ENCODE data around the gene RPL3. TPM values are rescaled to one million over a fixed set of nuclear protein-coding genes. Genes with fewer than 3 reads are reported as not detected.

The RPL3 gene
- total and polyA plus RNA-seq, 2 donors, result 1,908 to 4,002 TPM

DNA sequence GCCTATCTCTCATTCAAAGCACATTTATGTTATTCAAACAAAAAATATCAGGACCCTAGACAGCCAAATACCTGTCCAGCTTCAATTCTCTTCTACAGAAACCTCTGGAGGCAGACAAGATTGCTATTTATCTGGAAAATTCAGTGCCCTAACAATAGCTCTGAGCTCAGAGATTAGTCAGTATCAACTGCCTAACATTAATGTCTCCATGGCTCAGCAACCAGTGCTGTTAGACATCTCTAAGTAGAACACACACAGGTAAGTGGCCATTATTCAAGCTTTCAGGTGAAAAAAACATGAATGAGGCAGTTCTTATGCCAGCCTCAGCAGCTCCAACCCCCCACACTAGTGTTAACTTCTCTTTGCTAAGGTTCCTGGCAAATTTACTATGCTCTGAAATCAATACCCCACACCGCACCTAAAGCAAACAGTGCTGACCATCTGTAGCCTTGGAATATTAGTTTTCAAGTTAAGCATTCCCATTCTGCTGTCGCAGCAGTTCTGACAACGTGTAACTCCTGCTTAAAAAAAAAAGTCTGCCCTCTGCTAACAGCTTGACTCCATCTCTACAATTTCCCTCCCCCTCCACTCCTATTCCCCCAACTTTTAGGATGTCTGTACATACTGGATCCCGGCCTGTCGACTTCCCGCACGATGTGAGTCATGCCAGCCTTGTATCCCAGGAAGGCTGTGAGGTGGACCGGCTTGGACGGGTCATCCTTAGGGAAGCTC is 1.5 kb downstream of the RPL3 start:
- 17% methylated on average over 9 of the region's 9 CpGs for WGBS
- DNase-seq (ENCODE audit: extremely low spot score), result no peak
- H3K27ac ChIP-seq (ENCODE audit: low read depth), result peak overlapping the region; percentile 7
- H3K4me1 ChIP-seq (ENCODE audit: insufficient read depth), result no peaks in the 10 kb centered on the region
- no peak overlapping the region for H3K4me3 ChIP-seq (ENCODE audit: low read depth, low read length)
- peaks cover 7% of the 10 kb centered on the region for H3K36me3 ChIP-seq (ENCODE audit: insufficient read depth)

DNA sequence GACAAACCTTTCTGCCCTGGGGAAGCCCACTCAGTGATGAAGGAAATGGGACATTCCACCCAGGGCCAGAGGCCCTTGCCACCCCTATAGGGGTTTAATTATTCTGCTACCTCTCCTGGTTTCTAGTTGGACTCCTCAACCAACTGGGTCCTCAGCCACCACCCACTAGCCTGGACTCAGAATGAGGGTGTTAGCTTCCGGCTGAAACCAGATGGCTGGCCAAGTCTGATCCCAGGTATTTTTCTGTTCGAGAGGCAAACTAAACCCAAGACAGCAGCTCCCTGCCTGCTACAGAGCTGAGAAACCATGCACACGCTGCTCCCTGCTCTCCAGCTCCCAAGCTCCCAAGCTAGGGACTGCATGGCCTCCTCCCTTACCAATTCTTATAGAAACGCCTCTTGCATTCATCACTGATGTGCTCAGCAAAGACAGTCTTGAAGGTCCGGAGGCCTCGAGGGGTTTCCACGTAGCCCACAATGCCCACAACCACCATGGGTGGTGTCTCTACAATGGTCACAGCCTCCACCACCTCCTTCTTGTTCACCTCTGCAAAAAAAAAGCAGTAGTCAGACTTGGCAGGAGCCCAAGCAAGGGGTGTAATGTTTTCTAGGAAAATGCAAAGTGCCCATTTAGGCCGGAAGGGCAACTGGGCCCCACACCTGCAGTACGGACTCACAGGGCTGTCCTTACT is 2.2 kb downstream of the RPL3 start:
- Histone ChIP-seq H3K36me3 (ENCODE audit: insufficient read depth) (peaks cover 7% of the 10 kb centered on the region), H3K4me3 (ENCODE audit: low read depth, low read length) (no peak overlapping the region), H3K4me1 (ENCODE audit: insufficient read depth) (no peaks in the 10 kb centered on the region), H3K27ac (ENCODE audit: low read depth) (no peak overlapping the region)
- 58% methylated on average over 9 of the region's 9 CpGs for WGBS
- DNase-seq (ENCODE audit: extremely low spot score), result no peak

DNA sequence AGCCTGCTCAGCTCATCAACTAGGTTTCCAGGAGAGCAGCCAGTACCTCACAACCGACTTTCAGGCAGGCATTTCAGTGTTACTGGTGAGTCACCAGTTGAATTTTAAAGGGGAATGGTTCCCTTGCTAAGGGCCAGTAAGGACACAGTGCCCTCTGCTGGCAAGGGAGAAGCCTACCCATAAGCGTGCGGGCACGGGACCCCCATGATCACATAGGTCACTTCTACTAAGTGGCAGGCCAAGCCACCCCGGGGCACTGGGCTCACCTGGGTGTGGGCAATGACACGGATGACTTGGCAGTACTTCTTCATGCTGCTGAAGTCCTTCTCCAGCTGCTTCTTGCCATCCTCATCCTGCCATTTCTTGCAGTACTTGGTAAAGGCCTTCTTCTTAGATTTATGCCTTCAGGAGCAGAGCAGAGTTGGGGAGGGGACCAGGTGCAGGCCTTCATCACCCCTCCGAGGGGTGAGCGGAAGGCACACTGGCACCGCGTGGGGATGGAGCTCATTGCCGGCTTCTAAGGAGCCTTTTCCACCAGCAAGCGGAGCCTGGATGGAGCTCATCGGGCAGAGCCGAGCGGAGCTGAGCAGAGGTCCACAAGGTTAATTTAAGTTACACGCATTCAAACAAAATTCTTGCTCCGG is 2.9 kb downstream of the RPL3 start:
- 51% methylated on average over 17 of the region's 17 CpGs for WGBS
- Histone ChIP-seq H3K27ac (ENCODE audit: low read depth) (no peak overlapping the region), H3K4me1 (ENCODE audit: insufficient read depth) (no peaks in the 10 kb centered on the region), H3K4me3 (ENCODE audit: low read depth, low read length) (no peak overlapping the region), H3K36me3 (ENCODE audit: insufficient read depth) (peaks cover 11% of the 10 kb centered on the region)
- DNase-seq (ENCODE audit: extremely low spot score), result no peak

DNA sequence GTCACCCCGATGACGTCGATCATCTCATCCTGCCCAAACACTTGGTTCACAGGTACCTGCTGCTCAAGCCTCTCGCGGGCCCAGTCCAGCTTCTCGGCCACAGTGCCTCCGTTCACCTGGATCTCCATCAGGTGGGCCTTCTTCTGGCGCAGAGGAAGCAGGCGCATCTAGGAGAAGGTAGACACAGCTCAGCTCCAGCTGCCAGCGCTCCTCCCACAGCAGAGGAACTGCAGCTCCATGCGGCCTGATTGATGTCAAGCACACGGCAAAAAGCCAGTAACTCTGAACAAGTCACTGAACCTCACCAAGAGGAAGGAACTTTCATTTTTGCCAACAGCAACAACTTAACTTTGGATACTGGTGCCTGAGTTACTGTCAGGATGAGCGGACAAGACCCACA is 4.0 kb downstream of the RPL3 start:
- Histone ChIP-seq H3K36me3 (ENCODE audit: insufficient read depth) (peaks cover 11% of the 10 kb centered on the region), H3K4me1 (ENCODE audit: insufficient read depth) (no peaks in the 10 kb centered on the region), H3K27ac (ENCODE audit: low read depth) (no peak overlapping the region), H3K4me3 (ENCODE audit: low read depth, low read length) (no peak overlapping the region)
- DNase-seq (ENCODE audit: extremely low spot score), result no peak
- WGBS, result 90% methylated on average over 13 of the region's 13 CpGs

DNA sequence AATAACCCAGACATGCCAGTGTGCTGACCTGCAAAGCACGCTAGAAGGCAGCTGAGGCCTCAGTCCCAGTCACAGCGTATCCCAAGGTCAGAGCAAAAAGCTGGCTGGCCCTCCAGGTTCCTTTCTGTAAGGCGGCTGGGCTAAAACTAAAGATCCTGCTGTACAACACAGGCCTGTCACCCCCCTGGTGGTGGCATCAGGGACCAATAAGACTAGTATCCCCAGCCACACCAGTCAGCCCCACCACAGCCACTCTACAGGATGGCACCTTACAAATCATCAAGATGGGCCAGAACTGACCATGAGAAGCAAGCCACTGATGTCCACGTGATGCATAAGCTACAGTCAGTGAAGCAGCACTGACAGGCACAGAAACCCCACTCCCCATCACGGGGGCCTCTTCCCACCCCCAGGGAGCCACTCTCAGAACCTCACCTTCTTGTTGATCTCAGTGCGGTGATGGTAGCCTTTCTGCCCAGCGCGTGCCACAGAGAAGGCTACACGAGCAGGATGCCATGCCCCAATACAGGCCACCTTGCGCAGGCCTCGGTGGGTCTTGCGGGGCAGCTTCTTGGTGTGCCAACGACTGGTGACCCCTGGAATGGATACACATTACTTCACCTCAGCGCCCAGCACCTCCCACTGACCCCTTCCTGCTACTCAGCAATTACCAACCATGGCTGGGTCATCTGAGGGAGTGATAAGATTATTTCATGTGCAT is 5.0 kb downstream of the RPL3 start:
- DNase-seq (ENCODE audit: extremely low spot score), result no peak
- Histone ChIP-seq H3K27ac (ENCODE audit: low read depth) (no peak overlapping the region), H3K36me3 (ENCODE audit: insufficient read depth) (peaks cover 11% of the 10 kb centered on the region), H3K4me3 (ENCODE audit: low read depth, low read length) (no peak overlapping the region), H3K4me1 (ENCODE audit: insufficient read depth) (no peaks in the 10 kb centered on the region)
- WGBS, result 88% methylated on average over 14 of the region's 14 CpGs

DNA sequence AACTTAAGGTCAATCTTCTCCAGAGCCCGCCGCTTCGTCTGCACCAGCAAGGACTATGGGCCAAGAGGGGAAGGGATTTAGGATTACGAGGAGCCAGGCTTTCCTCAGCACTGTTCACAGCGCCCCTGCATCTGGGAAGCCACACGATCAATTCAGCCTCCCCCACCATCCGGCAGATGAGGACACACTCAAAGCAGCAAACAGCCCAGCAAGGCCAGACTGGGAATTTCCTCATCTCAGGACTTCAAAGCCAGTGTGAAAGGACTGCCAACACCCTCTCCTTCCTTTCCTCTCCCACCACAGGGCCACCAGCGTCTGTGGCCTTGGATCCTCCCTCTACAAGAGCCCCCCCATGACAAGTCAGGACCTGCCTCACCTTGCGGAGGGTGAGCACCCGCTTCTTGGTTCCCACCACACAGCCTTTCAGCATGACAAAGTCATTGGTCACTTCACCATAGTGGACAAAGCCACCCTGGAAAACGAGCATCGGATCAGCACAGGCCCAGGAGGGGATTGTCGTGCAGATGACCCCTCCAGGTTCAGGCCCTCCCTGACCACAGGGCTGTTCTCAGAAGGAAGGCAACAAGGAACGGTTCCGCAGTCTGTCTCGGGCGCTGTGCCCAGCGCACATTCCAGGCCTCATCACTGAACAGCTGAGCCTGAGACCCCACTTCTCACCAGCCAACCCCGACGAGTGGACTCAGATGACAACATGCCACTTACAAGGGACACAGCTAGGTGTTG is 6.0 kb downstream of the RPL3 start:
- peaks cover 11% of the 10 kb centered on the region for H3K36me3 ChIP-seq (ENCODE audit: insufficient read depth)
- no peaks in the 10 kb centered on the region for H3K4me1 ChIP-seq (ENCODE audit: insufficient read depth)
- H3K4me3 ChIP-seq (ENCODE audit: low read depth, low read length), result no peak overlapping the region
- WGBS, result 80% methylated on average over 20 of the region's 20 CpGs
- no peak overlapping the region for H3K27ac ChIP-seq (ENCODE audit: low read depth)
- DNase-seq (ENCODE audit: extremely low spot score), result no peak

DNA sequence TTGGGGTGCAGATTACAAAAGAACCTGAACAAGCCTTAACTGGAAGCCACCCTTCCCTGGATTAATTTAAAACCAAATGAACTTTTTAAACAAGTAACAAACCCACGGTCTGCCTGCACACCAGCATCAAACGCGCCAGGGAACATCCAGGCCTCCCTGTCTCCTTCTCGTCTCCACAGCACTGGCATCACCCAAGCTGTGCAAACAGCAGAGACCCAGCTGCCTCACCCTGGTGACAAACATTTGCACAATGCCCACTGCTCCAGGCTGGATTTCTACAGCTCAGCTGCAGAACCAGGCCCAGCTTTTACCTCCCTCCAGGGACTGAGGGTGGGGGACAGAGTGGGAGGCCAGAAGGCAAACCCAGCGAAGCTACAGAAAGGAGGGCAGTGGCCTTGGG is 7.0 kb downstream of the RPL3 start:
- no peaks in the 10 kb centered on the region for H3K4me1 ChIP-seq (ENCODE audit: insufficient read depth)
- no peak for DNase-seq (ENCODE audit: extremely low spot score)
- H3K36me3 ChIP-seq (ENCODE audit: insufficient read depth), result peaks cover 11% of the 10 kb centered on the region
- H3K4me3 ChIP-seq (ENCODE audit: low read depth, low read length), result no peak overlapping the region
- no peak overlapping the region for H3K27ac ChIP-seq (ENCODE audit: low read depth)
- 81% methylated on average over 5 of the region's 5 CpGs for WGBS

DNA sequence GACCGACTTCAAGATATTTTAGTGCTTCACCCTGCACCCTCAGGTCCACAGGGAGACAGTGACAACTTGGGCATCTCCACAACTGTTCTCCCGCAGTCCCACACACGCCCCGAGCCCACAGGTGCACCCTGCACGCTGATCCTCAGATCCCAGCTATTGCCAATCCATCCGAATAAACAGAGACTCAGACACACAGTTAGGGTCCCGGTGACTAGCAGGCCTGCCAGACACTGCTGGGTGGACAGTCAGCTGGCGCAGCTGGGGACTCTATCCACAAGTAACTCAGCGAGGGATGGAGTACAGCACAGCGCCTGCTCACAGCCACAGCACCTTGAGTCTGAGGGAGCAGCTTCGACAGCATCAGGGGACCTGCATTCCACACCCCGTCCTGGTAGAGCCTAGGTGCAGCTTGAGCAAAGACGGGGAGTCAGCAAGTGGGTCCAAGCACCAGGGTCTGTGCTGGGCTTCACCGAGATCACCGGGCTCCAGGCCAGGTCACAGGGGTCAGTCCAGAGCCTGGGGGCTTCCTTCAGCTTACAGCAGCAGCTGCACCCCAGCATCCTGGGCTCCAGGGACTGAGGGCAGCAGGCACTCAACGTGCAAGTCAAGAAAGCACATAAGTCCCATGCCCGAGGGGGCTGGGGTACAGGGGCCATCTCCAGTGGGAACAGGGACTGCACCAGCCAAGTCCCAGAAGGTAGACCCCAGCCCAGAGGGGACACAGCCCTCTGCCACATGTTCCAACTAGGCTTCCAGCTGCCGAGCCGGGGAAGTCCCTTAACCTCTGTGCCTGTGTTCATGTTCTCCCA is 7.6 kb downstream of the RPL3 start:
- 89% methylated on average over 19 of the region's 19 CpGs for WGBS
- no peak overlapping the region for H3K4me3 ChIP-seq (ENCODE audit: low read depth, low read length)
- H3K36me3 ChIP-seq (ENCODE audit: insufficient read depth), result peaks cover 10% of the 10 kb centered on the region
- no peaks in the 10 kb centered on the region for H3K4me1 ChIP-seq (ENCODE audit: insufficient read depth)
- H3K27ac ChIP-seq (ENCODE audit: low read depth), result no peak overlapping the region
- no peak for DNase-seq (ENCODE audit: extremely low spot score)

DNA sequence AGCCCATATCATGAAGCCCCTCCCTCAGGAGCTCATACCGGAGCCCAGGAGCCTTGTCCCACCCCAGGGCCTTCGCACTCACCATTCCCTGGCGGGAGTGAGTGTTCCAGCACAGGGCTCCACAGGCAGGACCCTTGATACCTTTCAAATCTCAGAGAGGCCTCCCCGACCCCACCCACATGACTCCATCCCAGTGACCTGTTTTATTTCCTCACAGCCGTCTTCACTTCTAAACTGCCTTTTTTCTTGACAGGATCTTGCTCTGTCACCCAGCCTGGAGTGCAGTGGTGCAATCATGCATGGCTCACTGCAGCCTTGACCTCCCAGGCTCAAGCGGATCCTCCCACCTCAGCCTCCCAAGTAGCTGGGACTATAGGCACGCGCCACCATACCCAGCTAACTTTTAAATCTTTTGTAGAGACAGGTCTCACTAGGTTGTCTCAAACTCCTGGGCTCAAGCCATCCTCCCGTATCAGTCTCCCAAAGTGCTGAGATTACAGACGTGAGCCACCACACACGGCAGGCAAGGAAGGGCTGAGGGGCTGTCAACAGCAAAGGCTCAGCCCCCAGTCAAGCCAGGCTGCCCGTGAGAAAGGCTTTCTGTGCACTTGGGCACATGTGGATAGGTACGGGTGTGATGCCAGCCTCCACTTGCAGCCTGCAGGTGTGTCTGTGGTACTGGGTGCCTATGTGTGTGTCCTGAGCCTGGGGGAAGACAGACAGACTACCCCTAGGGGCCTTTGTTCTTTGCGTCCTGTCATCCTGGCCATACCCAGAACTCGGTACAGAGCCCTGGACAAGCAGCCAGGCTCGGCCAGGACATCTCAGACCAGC is 9.3 kb downstream of the RPL3 start:
- Histone ChIP-seq H3K36me3 (ENCODE audit: insufficient read depth) (peaks cover 10% of the 10 kb centered on the region), H3K27ac (ENCODE audit: low read depth) (no peak overlapping the region), H3K4me3 (ENCODE audit: low read depth, low read length) (no peak overlapping the region), H3K4me1 (ENCODE audit: insufficient read depth) (no peaks in the 10 kb centered on the region)
- no peak for DNase-seq (ENCODE audit: extremely low spot score)
- WGBS, result 72% methylated on average over 16 of the region's 16 CpGs

DNA sequence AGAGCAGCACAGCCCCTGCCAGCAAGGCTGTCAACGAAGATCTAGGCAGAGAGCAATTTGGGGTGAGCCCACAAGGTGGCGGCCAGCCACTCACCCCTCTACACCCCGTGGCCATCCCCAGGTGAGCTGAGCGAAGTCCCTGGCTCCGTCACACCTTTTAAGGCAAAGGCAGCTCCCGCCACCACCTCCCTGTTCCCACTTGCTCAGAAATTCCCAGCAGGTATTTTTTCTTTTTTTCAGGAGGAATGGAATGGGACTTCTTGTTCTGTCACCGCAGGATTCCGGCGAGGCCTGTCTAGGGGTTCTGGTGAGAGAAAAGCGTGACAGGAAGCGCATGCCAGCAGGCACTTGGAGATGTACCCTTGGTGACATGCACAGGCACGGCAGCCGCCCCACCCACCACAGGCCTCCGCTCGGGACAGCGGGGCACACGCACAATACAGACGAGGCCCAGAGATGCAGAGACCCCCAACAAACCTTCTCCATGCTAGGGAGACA is 10.0 kb downstream of the RPL3 start:
- H3K36me3 ChIP-seq (ENCODE audit: insufficient read depth), result peaks cover 5% of the 10 kb centered on the region
- H3K27ac ChIP-seq (ENCODE audit: low read depth), result no peak overlapping the region
- H3K4me1 ChIP-seq (ENCODE audit: insufficient read depth), result no peaks in the 10 kb centered on the region
- WGBS, result 78% methylated on average over 18 of the region's 18 CpGs
- DNase-seq (ENCODE audit: extremely low spot score), result no peak
- H3K4me3 ChIP-seq (ENCODE audit: low read depth, low read length), result no peak overlapping the region

DNA sequence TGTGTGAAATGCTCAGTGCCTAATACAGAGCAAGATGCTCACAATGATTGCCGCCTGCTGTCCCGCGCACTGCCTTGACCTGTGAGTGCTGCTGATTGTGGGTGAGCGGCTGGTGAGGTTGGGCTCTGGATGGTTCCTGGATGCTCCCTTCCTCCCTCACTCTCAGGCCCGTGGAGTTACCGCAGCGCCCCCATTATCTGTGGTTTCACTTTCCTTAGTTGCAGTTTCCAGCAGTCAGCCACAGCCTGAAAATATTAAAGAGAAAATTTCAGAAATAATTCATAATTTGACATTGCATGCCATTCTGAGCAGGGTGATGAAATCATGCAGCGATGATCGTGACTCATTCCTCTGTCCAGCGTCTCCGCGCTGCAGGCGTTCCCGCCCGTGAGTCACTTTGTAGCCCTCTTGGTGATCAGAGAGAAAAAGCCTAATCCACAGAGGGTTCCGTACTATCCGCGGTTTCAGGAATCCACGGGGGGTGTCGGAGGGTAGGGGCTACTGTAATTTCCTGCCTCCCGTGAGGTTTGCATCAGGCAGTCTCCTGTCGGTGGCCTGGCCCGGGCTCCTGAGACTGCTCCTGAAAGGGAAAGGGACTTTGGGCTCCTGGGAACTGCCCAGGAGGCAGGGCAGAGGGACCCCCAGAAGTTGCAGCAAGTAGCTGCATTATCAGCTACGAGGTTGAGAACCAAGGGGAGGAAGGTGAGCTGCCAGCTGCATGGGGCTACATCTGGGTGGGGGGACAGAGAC is 10.6 kb downstream of the RPL3 start:
- WGBS, result 26% methylated on average over 24 of the region's 24 CpGs
- Histone ChIP-seq H3K27ac (ENCODE audit: low read depth) (no peak overlapping the region), H3K36me3 (ENCODE audit: insufficient read depth) (peaks cover 5% of the 10 kb centered on the region), H3K4me3 (ENCODE audit: low read depth, low read length) (no peak overlapping the region), H3K4me1 (ENCODE audit: insufficient read depth) (no peaks in the 10 kb centered on the region)
- DNase-seq (ENCODE audit: extremely low spot score), result no peak

Measured in urinary bladder (tissue), 4 donors.